K562 (cell line): Measurements from ENCODE around the gene SAMD10. TPM values are rescaled to one million over a fixed set of nuclear protein-coding genes. Genes with fewer than 3 reads are reported as not detected.

Source experiments
- ATAC-seq: fragments of 200-7000 bp; cut with Tn5 transposase; 3 replicates; pipeline ENCODE4 v1.9.1; 2020; ENCODE audit warnings: moderate library complexity
- BruUV-seq: library from RNA; stranded (reverse); fragments of 400-500 nt; replicated peaks from 2 replicates; lab custom pipeline; 2021; lab: Mats Ljungman, UMichigan
- CTCF ChIA-PET: fragments of 300-600 bp; formaldehyde crosslinking; extraction: SDS; loops from one replicate; lab custom pipeline; 2021; ENCODE audit warnings: low intra/inter-chr PET ratio; lab: Yijun Ruan, JAX
- POLR2A ChIA-PET: fragments of 300-600, 350-650 bp; sonication (Branson Sonifier 250); formaldehyde crosslinking; extraction: SDS; loops from one replicate; lab custom pipeline; 2021; ENCODE audit warnings: antibody characterized with exemption, inconsistent platforms; lab: Yijun Ruan, JAX
- DNase-seq, 4 experiments: peaks; one replicate each; pipeline versions ENCODE4 v3.0.0 to v3.0.0-alpha.2; 2011 to 2018; ENCODE audit warnings: low spot score in 3 of 4, mixed read lengths in 3 of 4; ENCODE audit errors: extremely low read depth in 1 of 4
- FAIRE-seq: peaks from 2 replicates; lab custom pipeline; 2011; peaks lifted over from hg19 to GRCh38; lab: Jason Lieb, UNC
- H2AFZ ChIP-seq: 2 replicates; pipeline ENCODE4 v1.6.0; 2011; ENCODE audit warnings: low read depth, low read length, control low read depth, inconsistent platforms
- H3K27ac ChIP-seq: fragments of 200-600 bp; 3 replicates; pipeline ENCODE4 v1.8.0; 2011; ENCODE audit warnings: low read depth, mild to moderate bottlenecking, control low read depth, inconsistent platforms, low read length, moderate library complexity, mixed read lengths; ENCODE audit errors: extremely low read depth
- H3K27me3 ChIP-seq, 2 experiments: fragments of 300-600 bp in 1 of 2; 2 replicates in 1 of 2; 3 replicates in 1 of 2; pipeline versions ENCODE4 v1.6.0 to v1.8.0; 2011; ENCODE audit warnings: inconsistent platforms in 2 of 2, low read length in 2 of 2, mild to moderate bottlenecking in 1 of 2, mixed read lengths in 1 of 2, moderate library complexity in 1 of 2; ENCODE audit not compliant: control insufficient read depth in 2 of 2, insufficient read depth in 2 of 2
- H3K36me3 ChIP-seq: fragments of 300-600 bp; 3 replicates; pipeline ENCODE4 v1.8.0; 2011; ENCODE audit warnings: mild to moderate bottlenecking, low read length, inconsistent platforms; ENCODE audit not compliant: control insufficient read depth, insufficient read depth
- H3K4me1 ChIP-seq, 2 experiments: fragments of 200-600 bp in 1 of 2; replicated peaks in 1 of 2; 2 replicates in 1 of 2; 3 replicates in 1 of 2; pipeline versions ENCODE4 v1.5.1 to v1.8.0; 2011; ENCODE audit warnings: inconsistent platforms in 2 of 2, low read length in 2 of 2, mild to moderate bottlenecking in 1 of 2, mixed read lengths in 1 of 2, moderate library complexity in 1 of 2; ENCODE audit not compliant: control insufficient read depth in 2 of 2, insufficient read depth in 2 of 2
- H3K4me2 ChIP-seq: 2 replicates; pipeline ENCODE4 v1.6.1; 2011; ENCODE audit warnings: low read length, control low read depth, inconsistent platforms, mixed read lengths; ENCODE audit not compliant: insufficient read depth
- H3K4me3 ChIP-seq: fragments of 200-600 bp; sonication (generic), shearing (Covaris generic); 2 replicates; pipeline ENCODE4 v1.5.1; 2016; ENCODE audit warnings: control low read depth, inconsistent platforms
- H3K79me2 ChIP-seq: fragments of 200-600 bp; 3 replicates; pipeline ENCODE4 v1.8.0; 2011; ENCODE audit warnings: low read length, inconsistent platforms; ENCODE audit not compliant: control insufficient read depth, insufficient read depth
- H3K9ac ChIP-seq, 2 experiments: 2 replicates each; pipeline versions ENCODE4 v1.6.0 to v1.6.1; 2011; ENCODE audit warnings: low read depth in 2 of 2, low read length in 2 of 2, control low read depth in 1 of 2, inconsistent platforms in 1 of 2, mild to moderate bottlenecking in 1 of 2, mixed read lengths in 1 of 2; ENCODE audit not compliant: insufficient read depth in 1 of 2
- H3K9me1 ChIP-seq: one replicate; pipeline ENCODE4 v1.6.0; 2011; ENCODE audit warnings: inconsistent platforms, mild to moderate bottlenecking, low read length, moderate library complexity; ENCODE audit not compliant: control insufficient read depth, insufficient read depth
- H3K9me3 ChIP-seq: replicated peaks from 2 replicates; pipeline ENCODE4 v1.5.1; 2011; ENCODE audit warnings: low read depth, low read length, inconsistent platforms; ENCODE audit not compliant: control insufficient read depth, insufficient read depth
- H4K20me1 ChIP-seq: replicated peaks from 2 replicates; pipeline ENCODE4 v1.6.1; 2011; ENCODE audit warnings: low read length, inconsistent platforms, mixed read lengths; ENCODE audit not compliant: control insufficient read depth, insufficient read depth
- ARHGAP35 ChIP-seq: fragments of 450-650 bp; IDR thresholded peaks from 2 replicates; pipeline ENCODE4 v1.6.1; 2018; ENCODE audit not compliant: partially characterized antibody
- ARID4B ChIP-seq: sonication (generic); formaldehyde crosslinking; IDR thresholded peaks from 2 replicates; pipeline ENCODE4 v1.8.0; 2022; ENCODE audit warnings: mild to moderate bottlenecking, missing genetic modification reagents
- E2F5 ChIP-seq: sonication (generic); formaldehyde crosslinking; IDR thresholded peaks from 2 replicates; pipeline ENCODE4 v1.8.0; 2022; ENCODE audit warnings: mild to moderate bottlenecking, missing genetic modification reagents
- HMG20B ChIP-seq: fragments of 250-450 bp; sonication (Bioruptor Pico); IDR thresholded peaks from 2 replicates; pipeline ENCODE4 v1.5.0; 2021; ENCODE audit warnings: mild to moderate bottlenecking
- POLR2G ChIP-seq: fragments of 200-400 bp; formaldehyde crosslinking; IDR thresholded peaks from 2 replicates; pipeline ENCODE4 v1.6.1; 2017; ENCODE audit warnings: low read depth, mild to moderate bottlenecking, antibody characterized with exemption, low read length, moderate library complexity
- RBM22 ChIP-seq: fragments of 200-400 bp; formaldehyde crosslinking; IDR thresholded peaks from 2 replicates; pipeline ENCODE4 v1.6.1; 2018; ENCODE audit warnings: low read length, low read depth; ENCODE audit not compliant: poor library complexity, severe bottlenecking
- SPI1 ChIP-seq: IDR thresholded peaks from 2 replicates; pipeline ENCODE4 v1.6.1; 2011; ENCODE audit warnings: low read depth, low read length, control low read depth, borderline replicate concordance
- TEAD4 ChIP-seq, 2 experiments: sonication (generic) in 1 of 2; formaldehyde crosslinking in 1 of 2; IDR thresholded peaks; 2 replicates each; pipeline versions ENCODE4 v1.6.1 to v1.8.0; 2012 to 2022; ENCODE audit warnings: borderline replicate concordance in 1 of 2, inconsistent platforms in 1 of 2, low read length in 1 of 2, mild to moderate bottlenecking in 1 of 2, missing genetic modification reagents in 1 of 2
- ZFP30 ChIP-seq: fragments of 250-450 bp; sonication (Bioruptor Pico); IDR thresholded peaks from 2 replicates; pipeline ENCODE4 v1.8.0; 2022; ENCODE audit warnings: moderate library complexity, mild to moderate bottlenecking, inconsistent platforms, borderline replicate concordance
- ZNF639 ChIP-seq, 2 experiments: fragments of 200-800 bp in 1 of 2; sonication (Bioruptor generic) in 1 of 2; sonication (generic) in 1 of 2; formaldehyde crosslinking in 1 of 2; IDR thresholded peaks in 1 of 2; conservative IDR thresholded peaks in 1 of 2; 2 replicates each; pipeline versions ENCODE4 v1.5.0 to v1.6.1; 2016 to 2020; ENCODE audit warnings: missing compliant biosample characterization in 1 of 2, missing genetic modification characterization in 1 of 2, missing genetic modification reagents in 1 of 2
- WGBS: fragments of 100-300 bp; shearing (Covaris generic); methylation state at CpG from one replicate; pipeline ENCODE4 v1.1.6; 2016; ENCODE audit warnings: low coverage, mixed read lengths; ENCODE audit not compliant: insufficient coverage; ENCODE audit errors: missing lambda C conversion rate; 5-methylcytosine and 5-hydroxymethylcytosine counted together
- in situ Hi-C: fragments of 300-500 bp; cut with MboI; formaldehyde crosslinking; loops from 4 replicates; pipeline ENCODE4 v1.15.0; 2018; ENCODE audit warnings: inconsistent platforms, mixed read lengths
- intact Hi-C: fragments of 100-400 bp; cut with micrococcal nuclease; formaldehyde crosslinking; loops from 2 replicates; pipeline ENCODE4 v1.14.2; 2022
- polyA plus RNA-seq, 8 experiments: library from polyadenylated mRNA; depleted of rRNA in 4 of 8; stranded (reverse) in 5 of 8; unstranded in 3 of 8; fragments of >200 nt; fragmentation: Nextera tagmentation in 2 of 8; fragmentation: Illumina TruSeq in 1 of 8; extraction: Ambion mirVana in 2 of 8; extraction: Trizol in 1 of 8; gene quantifications; 2 replicates each; pipeline versions ENCODE4 v1.2.1 to v1.2.3, GENCODE V29; 2011 to 2014; ENCODE audit warnings: inconsistent platforms in 1 of 8, missing spikeins in 1 of 8
- total RNA-seq, 7 experiments: library from RNA; depleted of rRNA in 6 of 7; stranded (reverse); fragments of >200 nt in 6 of 7; fragmentation: Illumina TruSeq in 2 of 7; extraction: Trizol in 2 of 7; gene quantifications; 2 replicates each; pipeline versions ENCODE4 v1.2.1 to v1.2.3, GENCODE V29; 2011 to 2021; ENCODE audit warnings: low replicate concordance in 1 of 7

Gene SAMD10
- total and polyA plus RNA-seq, 9 of the 15 experiments (the other 6 are each of a cell fraction or from before 2014, with no cell fraction given), result 0.37 to 15.2 (median 4.8) TPM

- H2AFZ ChIP-seq, result no peak overlapping the region
- intact Hi-C loops (no loop called here), in situ Hi-C loops (no loop called here)
- POLR2A ChIA-PET, result interaction anchor here (0.6 kb wide), 1 partner anchor 1292 kb away, joined by 3 read pairs; no protein-coding TSS in a partner anchor
- TF ChIP-seq TEAD4 (IDR thresholded peaks at IDR 0.05; ENCODE audit: low read length) (no peak), TEAD4 (CRISPR knock-in tag; IDR thresholded peaks at IDR 0.05; ENCODE audit: borderline replicate concordance) (0 out of 2 replicates have a peak, but pooled peaks have one; percentile 47), ARHGAP35 (no peak), E2F5 (CRISPR knock-in tag) (no peak), HMG20B (CRISPR knock-in tag) (no peak), ZNF639 (CRISPR knock-in tag; conservative IDR thresholded peaks at IDR 0.05 in 1 of 2, IDR thresholded peaks at IDR 0.05 in 1 of 2) (no peak), SPI1 (no peak), ARID4B (CRISPR knock-in tag) (no peak), ZFP30 (no peak), POLR2G (peak; percentile 26; the same call in 1 of the 2 replicates), RBM22 (peak; percentile 6)
- 87% methylated on average over 24 of the region's 27 CpGs for WGBS
- H3K79me2 ChIP-seq, result peaks cover 77% of the 10 kb centered on the region
- H3K4me3 ChIP-seq, result no peak overlapping the region
- H3K9me3 ChIP-seq, result no peaks in the 10 kb centered on the region
- CTCF ChIA-PET, result no interaction called here
- H3K9ac ChIP-seq, result peak overlapping the region in 1 of 2 experiments; percentile 77; a peak in 2 of 4 replicates
- no peak for DNase-seq
- no peak overlapping the region for H3K4me2 ChIP-seq
- peaks cover 23% of the 10 kb centered on the region for H3K9me1 ChIP-seq
- H3K27me3 ChIP-seq, result no peaks in the 10 kb centered on the region
- no peak for FAIRE-seq
- no TSS peak for BruUV-seq
- ATAC-seq, result no peak
- H3K4me1 ChIP-seq, result peaks cover 19 to 92% of the 10 kb centered on the region in 2 experiments
- H3K27ac ChIP-seq, result peak overlapping the region; percentile 75; the same call in 1 of the 3 replicates
- peaks cover 67% of the 10 kb centered on the region for H4K20me1 ChIP-seq
- peaks cover 65% of the 10 kb centered on the region; the same call in 2 of the 3 replicates for H3K36me3 ChIP-seq
Measured at GRCh38 chr20:63947638-63948456, 31.6 kb downstream of the SAMD10 start.
